ENCODE data around the gene SVBP. TPM values are rescaled to one million over a fixed set of nuclear protein-coding genes. Genes with fewer than 3 reads are reported as not detected.

Gene SVBP
- total RNA-seq, 4 donors from 2014 or later: 19.1 to 39.5 (median 23.1) TPM

DNA sequence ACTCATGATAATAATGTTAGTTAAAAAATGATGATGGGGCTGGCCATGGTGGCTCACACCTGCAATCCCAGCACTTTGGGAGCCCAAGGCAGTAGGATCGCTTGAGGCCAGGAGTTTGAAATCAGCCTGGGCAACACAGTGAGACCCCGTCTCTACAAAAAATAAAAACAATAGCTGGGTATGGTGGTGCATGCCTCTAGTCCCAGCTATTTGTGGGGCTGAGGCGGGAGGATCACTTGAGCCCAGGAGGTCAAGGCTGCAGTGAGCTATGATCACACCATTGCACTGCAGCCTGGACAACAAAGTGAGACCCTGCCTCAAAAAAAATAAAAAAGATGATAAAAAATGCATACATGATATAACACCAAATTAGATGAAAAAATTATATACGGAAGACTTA lies 55.6 kb downstream of the SVBP start:
- DNase-seq (ENCODE audit: extremely low spot score): no peak
- intact Hi-C loops (cut with DNase I): loop anchor here (10.0 kb wide), 3 partner anchors 83 to 163 kb away; partner anchors contain the start of genes PPIH and ZNF691
- Histone ChIP-seq H3K36me3 (peaks cover 29 to 54% (median 47%) of the 10 kb centered on the region in 4 donors), H3K9me3 (no peaks in the 10 kb centered on the region), H3K27me3 (no peaks in the 10 kb centered on the region), H3K4me3 (no peak overlapping the region), H3K4me1 (peaks cover 14 to 40% (median 28%) of the 10 kb centered on the region in 4 donors), H3K27ac (replicated peaks in 1 of 4) (no peak overlapping the region)
- 90% methylated on average over 4 of the region's 4 CpGs for WGBS
- no peak for TF ChIP-seq POLR2A (IDR thresholded peaks at IDR 0.05; ENCODE audit: low read depth)

DNA sequence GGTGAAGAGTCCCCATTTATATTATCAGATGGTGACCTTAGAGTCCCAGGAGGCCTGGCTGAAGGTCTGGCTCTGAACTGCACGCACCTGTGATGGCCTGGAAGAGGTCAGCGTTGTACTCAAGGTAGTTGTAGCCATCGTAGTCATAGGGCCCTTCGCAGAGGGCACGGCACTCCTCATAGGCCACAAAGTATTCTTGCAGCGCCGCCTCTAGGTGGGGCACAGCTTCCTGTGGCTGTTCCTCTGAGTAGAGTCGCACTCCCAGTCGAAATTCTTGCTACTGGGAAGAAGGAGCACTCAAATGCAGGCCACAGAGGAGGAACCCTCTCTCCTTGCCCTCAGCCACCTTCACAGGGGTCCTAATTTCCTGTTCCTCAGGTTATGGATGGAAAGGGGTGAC lies 58.1 kb downstream of the SVBP start:
- no peak overlapping the region for H3K27ac ChIP-seq (replicated peaks in 1 of 4)
- no peak overlapping the region for H3K4me3 ChIP-seq
- H3K36me3 ChIP-seq: peaks cover 51 to 79% (median 72%) of the 10 kb centered on the region in 4 donors
- TF ChIP-seq POLR2AphosphoS5 (IDR thresholded peaks at IDR 0.05): no peak
- TF ChIP-seq, protein P1, sequence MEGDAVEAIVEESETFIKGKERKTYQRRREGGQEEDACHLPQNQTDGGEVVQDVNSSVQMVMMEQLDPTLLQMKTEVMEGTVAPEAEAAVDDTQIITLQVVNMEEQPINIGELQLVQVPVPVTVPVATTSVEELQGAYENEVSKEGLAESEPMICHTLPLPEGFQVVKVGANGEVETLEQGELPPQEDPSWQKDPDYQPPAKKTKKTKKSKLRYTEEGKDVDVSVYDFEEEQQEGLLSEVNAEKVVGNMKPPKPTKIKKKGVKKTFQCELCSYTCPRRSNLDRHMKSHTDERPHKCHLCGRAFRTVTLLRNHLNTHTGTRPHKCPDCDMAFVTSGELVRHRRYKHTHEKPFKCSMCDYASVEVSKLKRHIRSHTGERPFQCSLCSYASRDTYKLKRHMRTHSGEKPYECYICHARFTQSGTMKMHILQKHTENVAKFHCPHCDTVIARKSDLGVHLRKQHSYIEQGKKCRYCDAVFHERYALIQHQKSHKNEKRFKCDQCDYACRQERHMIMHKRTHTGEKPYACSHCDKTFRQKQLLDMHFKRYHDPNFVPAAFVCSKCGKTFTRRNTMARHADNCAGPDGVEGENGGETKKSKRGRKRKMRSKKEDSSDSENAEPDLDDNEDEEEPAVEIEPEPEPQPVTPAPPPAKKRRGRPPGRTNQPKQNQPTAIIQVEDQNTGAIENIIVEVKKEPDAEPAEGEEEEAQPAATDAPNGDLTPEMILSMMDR (IDR thresholded peaks at IDR 0.05): no peak
- no peak for TF ChIP-seq EP300 (IDR thresholded peaks at IDR 0.05)
- no peak for TF ChIP-seq POLR2A (IDR thresholded peaks at IDR 0.05; ENCODE audit: low read depth)
- no peak for DNase-seq (ENCODE audit: extremely low spot score)
- H3K27me3 ChIP-seq: no peaks in the 10 kb centered on the region
- intact Hi-C loops (cut with DNase I): loop anchor here (5.0 kb wide), 1 partner anchor 177 kb away; no protein-coding TSS in a partner anchor
- peaks cover 0 to 22% (median 12%) of the 10 kb centered on the region in 4 donors for H3K4me1 ChIP-seq
- no peaks in the 10 kb centered on the region for H3K9me3 ChIP-seq
- WGBS: 68% methylated on average over 4 of the region's 9 CpGs

DNA sequence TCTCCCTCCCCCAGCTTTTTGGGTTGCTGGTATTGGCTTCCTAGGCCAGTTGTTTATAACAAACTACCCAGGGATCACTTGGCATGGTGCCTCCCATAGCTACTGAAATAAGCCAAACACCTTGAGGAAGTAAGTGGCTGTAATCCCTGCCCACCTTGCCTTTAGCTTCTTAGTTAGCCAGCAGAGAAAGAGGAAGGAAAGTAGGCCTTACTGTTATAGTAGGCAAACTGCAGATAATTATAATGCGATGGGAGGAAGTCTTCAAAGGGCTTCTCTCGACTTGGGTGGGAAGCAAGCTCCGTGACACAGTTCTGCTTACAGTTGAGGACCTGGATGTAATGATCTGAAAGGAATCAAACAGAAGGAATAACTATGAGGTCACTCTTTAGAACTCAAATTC lies 58.6 kb downstream of the SVBP start:
- Histone ChIP-seq H3K4me1 (peaks cover 0 to 18% (median 7%) of the 10 kb centered on the region in 4 donors), H3K27ac (replicated peaks in 1 of 4) (no peak overlapping the region), H3K36me3 (peaks cover 55 to 84% (median 77%) of the 10 kb centered on the region in 4 donors), H3K4me3 (no peak overlapping the region), H3K9me3 (no peaks in the 10 kb centered on the region), H3K27me3 (no peaks in the 10 kb centered on the region)
- intact Hi-C loops (cut with DNase I): loop anchor here (5.0 kb wide), 1 partner anchor 176 kb away; no protein-coding TSS in a partner anchor
- TF ChIP-seq POLR2AphosphoS5 (IDR thresholded peaks at IDR 0.05) (no peak), EP300 (IDR thresholded peaks at IDR 0.05) (no peak), POLR2A (IDR thresholded peaks at IDR 0.05; ENCODE audit: low read depth) (no peak)
- TF ChIP-seq, protein P1 (IDR thresholded peaks at IDR 0.05): no peak
- WGBS: 73% methylated on average over 3 of the region's 3 CpGs
- DNase-seq (ENCODE audit: extremely low spot score): no peak

DNA sequence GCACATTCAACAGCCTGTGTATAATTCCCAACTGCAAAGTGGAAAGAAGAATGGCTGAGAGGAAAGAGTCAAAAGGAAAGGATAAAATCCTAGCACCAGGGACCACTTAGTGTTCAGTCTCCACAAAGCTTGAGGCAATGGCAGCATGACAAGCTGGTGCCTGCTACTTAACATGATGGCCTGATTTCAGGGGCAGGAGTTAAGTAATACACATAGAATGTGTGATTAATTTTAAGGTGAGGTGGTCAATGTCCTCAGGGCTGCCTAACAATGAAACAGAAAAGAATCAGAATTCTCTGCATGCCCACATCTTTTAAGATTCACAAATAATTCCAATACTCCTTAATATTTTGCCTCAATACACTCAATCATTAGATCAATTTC lies 59.3 kb downstream of the SVBP start:
- intact Hi-C loops (cut with DNase I): loop anchor here (2.0 to 5.0 kb wide), 2 partner anchors 75 to 176 kb away; partner anchors contain the start of gene YBX1

More for the DNA sequence above, 59.3 kb downstream of the SVBP start:
- H3K4me3 ChIP-seq: no peak overlapping the region
- H3K4me1 ChIP-seq: peaks cover 0 to 17% (median 6%) of the 10 kb centered on the region in 4 donors
- H3K27ac ChIP-seq (replicated peaks in 1 of 4): no peak overlapping the region
- no peak for DNase-seq (ENCODE audit: extremely low spot score)
- H3K9me3 ChIP-seq: no peaks in the 10 kb centered on the region
- no peak for TF ChIP-seq EP300 (IDR thresholded peaks at IDR 0.05)
- TF ChIP-seq, protein P1 (IDR thresholded peaks at IDR 0.05): no peak
- TF ChIP-seq POLR2A (IDR thresholded peaks at IDR 0.05; ENCODE audit: low read depth): no peak
- TF ChIP-seq POLR2AphosphoS5 (IDR thresholded peaks at IDR 0.05): no peak
- no peaks in the 10 kb centered on the region for H3K27me3 ChIP-seq
- peaks cover 59 to 91% (median 84%) of the 10 kb centered on the region in 4 donors for H3K36me3 ChIP-seq

Other genes starting within 250 kb of the SVBP start
- 10 to 100 TPM; 12.5 to 17.2 (median 15.0) TPM for gene PPIH, start 159.0 kb downstream of the SVBP start, total RNA-seq
- gene YBX1, start 135.0 kb downstream of the SVBP start, total RNA-seq: 100 to 1,000 TPM; 778 to 889 (median 812) TPM
- gene CLDN19, start 77.2 kb downstream of the SVBP start, total RNA-seq: 1 to 10 TPM in 2 of 4 donors, under 1 TPM in 1, not detected in 1; 0.99 to 1.9 (median 1.1) TPM
- gene P3H1, start 50.4 kb downstream of the SVBP start, total RNA-seq: 10 to 100 TPM; 19.5 to 33.5 (median 24.9) TPM
- 1 to 10 TPM; 3.0 to 5.0 (median 3.6) TPM for gene C1orf50, start 50.1 kb downstream of the SVBP start, total RNA-seq
- under 1 TPM in 1 of 4 donors, not detected in 3; 0.06 TPM for gene TMEM269, start 32.4 kb downstream of the SVBP start, total RNA-seq
- gene ERMAP, start 275 bp downstream of the SVBP start, total RNA-seq: 10 to 100 TPM in 1 of 4 donors, 1 to 10 TPM in 3; 5.8 to 14.1 (median 9.1) TPM
- gene ZNF691, start 29.2 kb upstream of the SVBP start, total RNA-seq: 10 to 100 TPM in 3 of 4 donors, 1 to 10 TPM in 1; 10.0 to 14.2 (median 12.7) TPM
- gene SLC2A1, start 141.5 kb upstream of the SVBP start, total RNA-seq: 10 to 100 TPM; 17.4 to 63.6 (median 31.8) TPM